MM.1S (cell line): ENCODE data around the gene FAM120A.

Experiments used
- DNase-seq: peaks from one replicate; pipeline ENCODE4 v3.0.0-alpha.2; 2015
- H2AFZ ChIP-seq: fragments of 300-600 bp; sonication (generic); 2 replicates; pipeline ENCODE4 v1.6.0; 2016; ENCODE audit warnings: antibody characterized with exemption, low read length
- H3F3A ChIP-seq: fragments of 300-600 bp; sonication (generic); 2 replicates; pipeline ENCODE4 v1.6.1; 2016; ENCODE audit warnings: mild to moderate bottlenecking, antibody characterized with exemption, low read length, moderate library complexity, mixed read lengths; ENCODE audit not compliant: insufficient read depth
- H3K27ac ChIP-seq: fragments of 300-600 bp; sonication (generic); 2 replicates; pipeline ENCODE4 v1.5.1; 2016; ENCODE audit warnings: mild to moderate bottlenecking, low read length
- H3K27me3 ChIP-seq: fragments of 300-600 bp; sonication (generic); replicated peaks from 2 replicates; pipeline ENCODE4 v1.6.0; 2016; ENCODE audit warnings: low read length; ENCODE audit not compliant: insufficient read depth
- H3K36me3 ChIP-seq: fragments of 300-600 bp; sonication (generic); replicated peaks from 2 replicates; pipeline ENCODE4 v1.6.1; 2016; ENCODE audit warnings: mild to moderate bottlenecking, low read length, mixed read lengths; ENCODE audit not compliant: insufficient read depth
- H3K4me1 ChIP-seq: fragments of 300-600 bp; sonication (generic); 2 replicates; pipeline ENCODE4 v1.6.1; 2016; ENCODE audit warnings: low read length, mixed read lengths
- H3K4me2 ChIP-seq: fragments of 300-600 bp; sonication (generic); 2 replicates; pipeline ENCODE4 v1.6.0; 2016; ENCODE audit warnings: low read depth, low read length
- H3K4me3 ChIP-seq: fragments of 300-600 bp; sonication (generic); 2 replicates; pipeline ENCODE4 v1.5.1; 2016; ENCODE audit warnings: low read length, mixed read lengths
- H3K79me2 ChIP-seq: fragments of 300-600 bp; sonication (generic); 2 replicates; pipeline ENCODE4 v1.6.1; 2016; ENCODE audit warnings: mixed run types, low read length, mixed read lengths
- H3K9ac ChIP-seq: fragments of 300-600 bp; sonication (generic); 2 replicates; pipeline ENCODE4 v1.6.1; 2016; ENCODE audit warnings: low read length, mixed read lengths
- H3K9me2 ChIP-seq: fragments of 300-600 bp; sonication (generic); replicated peaks from 2 replicates; pipeline ENCODE4 v1.6.1; 2016; ENCODE audit warnings: mild to moderate bottlenecking, low read length, mixed read lengths; ENCODE audit not compliant: insufficient read depth
- H3K9me3 ChIP-seq: fragments of 300-600 bp; sonication (generic); replicated peaks from 2 replicates; pipeline ENCODE4 v1.6.1; 2016; ENCODE audit warnings: mild to moderate bottlenecking, low read length, mixed read lengths; ENCODE audit not compliant: insufficient read depth
- H4K20me1 ChIP-seq: fragments of 300-600 bp; sonication (generic); 2 replicates; pipeline ENCODE4 v1.6.1; 2016; ENCODE audit warnings: mild to moderate bottlenecking, low read length, moderate library complexity, mixed read lengths; ENCODE audit not compliant: insufficient read depth
- EZH2 ChIP-seq: fragments of 300-600 bp; sonication (generic); optimal IDR thresholded peaks from 2 replicates; pipeline ENCODE3; 2017; ENCODE audit warnings: low read depth, mild to moderate bottlenecking, antibody characterized with exemption, low read length, mixed read lengths
- EZH2phosphoT487 ChIP-seq: fragments of 300-600 bp; sonication (generic); IDR thresholded peaks from 2 replicates; pipeline ENCODE4 v1.6.1; 2018; ENCODE audit warnings: antibody characterized with exemption, low read length
- TF ChIP-seq, protein P1 (sequence below): fragments of 300-600 bp; sonication (generic); IDR thresholded peaks from 2 replicates; pipeline ENCODE4 v1.5.1; 2016; ENCODE audit warnings: antibody characterized with exemption, low read length, mixed read lengths

Gene FAM120A

GRCh38 chr9:93464395-93464794 is 12.9 kb downstream of the FAM120A start:
- Histone ChIP-seq H3K36me3 (no peaks in the 10 kb centered on the region), H3K4me3 (no peak overlapping the region), H3K27ac (peak overlapping the region; percentile 34; the same call in 1 of the 2 replicates), H4K20me1 (peaks cover 40% of the 10 kb centered on the region), H3F3A (no peaks in the 10 kb centered on the region), H3K9me2 (no peaks in the 10 kb centered on the region), H3K9ac (no peak overlapping the region), H3K4me1 (peaks cover 51% of the 10 kb centered on the region), H3K27me3 (no peaks in the 10 kb centered on the region), H3K79me2 (peaks cover 100% of the 10 kb centered on the region), H2AFZ (no peak overlapping the region), H3K9me3 (no peaks in the 10 kb centered on the region), H3K4me2 (peak overlapping the region; percentile 54; the same call in 1 of the 2 replicates)
- no peak for DNase-seq
- no peak for TF ChIP-seq EZH2
- TF ChIP-seq, protein P1, sequence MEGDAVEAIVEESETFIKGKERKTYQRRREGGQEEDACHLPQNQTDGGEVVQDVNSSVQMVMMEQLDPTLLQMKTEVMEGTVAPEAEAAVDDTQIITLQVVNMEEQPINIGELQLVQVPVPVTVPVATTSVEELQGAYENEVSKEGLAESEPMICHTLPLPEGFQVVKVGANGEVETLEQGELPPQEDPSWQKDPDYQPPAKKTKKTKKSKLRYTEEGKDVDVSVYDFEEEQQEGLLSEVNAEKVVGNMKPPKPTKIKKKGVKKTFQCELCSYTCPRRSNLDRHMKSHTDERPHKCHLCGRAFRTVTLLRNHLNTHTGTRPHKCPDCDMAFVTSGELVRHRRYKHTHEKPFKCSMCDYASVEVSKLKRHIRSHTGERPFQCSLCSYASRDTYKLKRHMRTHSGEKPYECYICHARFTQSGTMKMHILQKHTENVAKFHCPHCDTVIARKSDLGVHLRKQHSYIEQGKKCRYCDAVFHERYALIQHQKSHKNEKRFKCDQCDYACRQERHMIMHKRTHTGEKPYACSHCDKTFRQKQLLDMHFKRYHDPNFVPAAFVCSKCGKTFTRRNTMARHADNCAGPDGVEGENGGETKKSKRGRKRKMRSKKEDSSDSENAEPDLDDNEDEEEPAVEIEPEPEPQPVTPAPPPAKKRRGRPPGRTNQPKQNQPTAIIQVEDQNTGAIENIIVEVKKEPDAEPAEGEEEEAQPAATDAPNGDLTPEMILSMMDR: no peak
- TF ChIP-seq EZH2phosphoT487: no peak

DNA sequence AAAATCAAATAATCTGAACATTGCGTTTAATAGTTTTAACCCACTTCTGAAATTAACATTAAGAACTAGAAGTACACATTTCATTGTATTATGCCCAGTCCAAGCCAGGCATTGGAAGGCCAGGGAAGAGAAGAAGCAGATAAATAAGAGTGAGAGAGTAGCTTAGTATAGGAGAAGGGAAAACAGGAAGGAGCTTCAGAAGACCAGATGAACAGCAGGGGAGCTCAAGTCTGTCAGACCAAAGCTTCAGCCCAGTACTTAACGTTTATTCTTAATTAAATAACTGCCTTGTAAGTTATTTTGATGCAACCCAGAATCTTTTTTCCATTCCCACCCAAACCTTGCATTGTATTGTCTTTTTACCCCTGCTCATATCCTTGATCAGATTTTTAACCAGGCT is 13.4 kb downstream of the FAM120A start:
- H2AFZ ChIP-seq: no peak overlapping the region
- TF ChIP-seq, protein P1: no peak
- no peak for TF ChIP-seq EZH2phosphoT487
- TF ChIP-seq EZH2: no peak
- no peak overlapping the region for H3K9ac ChIP-seq
- H3K27ac ChIP-seq: peak overlapping the region; percentile 34; the same call in 1 of the 2 replicates
- H3K36me3 ChIP-seq: no peaks in the 10 kb centered on the region
- peaks cover 40% of the 10 kb centered on the region for H4K20me1 ChIP-seq
- no peaks in the 10 kb centered on the region for H3K9me3 ChIP-seq
- peaks cover 52% of the 10 kb centered on the region for H3K4me1 ChIP-seq
- peak overlapping the region; percentile 54; the same call in 1 of the 2 replicates for H3K4me2 ChIP-seq
- H3K27me3 ChIP-seq: no peaks in the 10 kb centered on the region
- no peaks in the 10 kb centered on the region for H3F3A ChIP-seq
- no peak for DNase-seq
- no peak overlapping the region for H3K4me3 ChIP-seq
- peaks cover 100% of the 10 kb centered on the region for H3K79me2 ChIP-seq
- H3K9me2 ChIP-seq: no peaks in the 10 kb centered on the region

- no peak overlapping the region for H3K4me2 ChIP-seq
- H3K4me3 ChIP-seq: no peak overlapping the region
- no peak overlapping the region for H2AFZ ChIP-seq
- no peaks in the 10 kb centered on the region for H3K9me3 ChIP-seq
- no peak overlapping the region for H3K27ac ChIP-seq
- no peaks in the 10 kb centered on the region for H3K36me3 ChIP-seq
- H3F3A ChIP-seq: no peaks in the 10 kb centered on the region
- peaks cover 52% of the 10 kb centered on the region for H3K4me1 ChIP-seq
- H3K79me2 ChIP-seq: peaks cover 100% of the 10 kb centered on the region
- no peaks in the 10 kb centered on the region for H3K27me3 ChIP-seq
- H3K9ac ChIP-seq: no peak overlapping the region
- TF ChIP-seq, protein P1: no peak
- TF ChIP-seq EZH2phosphoT487 (no peak), EZH2 (no peak)
- H4K20me1 ChIP-seq: peaks cover 41% of the 10 kb centered on the region
- no peaks in the 10 kb centered on the region for H3K9me2 ChIP-seq
- DNase-seq: no peak
Measured at GRCh38 chr9:93465855-93466254, 14.4 kb downstream of the FAM120A start.
